HepG2 (cell line): Measurements from ENCODE around the gene HNRNPF. TPM values are rescaled to one million over a fixed set of nuclear protein-coding genes. Genes with fewer than 3 reads are reported as not detected.

Source experiments
- ARID4A ChIP-seq: sonication (generic); formaldehyde crosslinking; IDR thresholded peaks from 2 replicates; pipeline ENCODE4 v1.5.0; 2020; ENCODE audit warnings: mild to moderate bottlenecking, missing genetic modification reagents, borderline replicate concordance
- ATAD3A ChIP-seq: sonication (generic); formaldehyde crosslinking; IDR thresholded peaks from 2 replicates; pipeline ENCODE4 v1.4.0; 2020; ENCODE audit warnings: missing genetic modification reagents
- CCAR2 ChIP-seq: fragments of 200-400 bp; formaldehyde crosslinking; optimal IDR thresholded peaks from 2 replicates; pipeline ENCODE3; 2018; ENCODE audit warnings: low read depth, mild to moderate bottlenecking, low read length, moderate library complexity
- CCDC6 ChIP-seq: sonication (generic); formaldehyde crosslinking; IDR thresholded peaks from 2 replicates; pipeline ENCODE4 v1.8.1; 2022; ENCODE audit warnings: mild to moderate bottlenecking, missing genetic modification reagents, moderate library complexity
- CHD4 ChIP-seq: fragments of 200-600 bp; sonication (generic); IDR thresholded peaks from 2 replicates; pipeline ENCODE4 v1.7.0; 2017; ENCODE audit warnings: mild to moderate bottlenecking, low read length, borderline replicate concordance
- FOXA1 ChIP-seq, 2 experiments: fragments of 450-650 bp in 1 of 2; sonication (generic) in 1 of 2; formaldehyde crosslinking in 1 of 2; IDR thresholded peaks; 2 replicates each; pipeline versions ENCODE4 v1.4.0 to v1.6.1; 2016 to 2020; ENCODE audit warnings: missing genetic modification reagents in 1 of 2
- FOXO1 ChIP-seq: sonication (generic); formaldehyde crosslinking; IDR thresholded peaks from 2 replicates; pipeline ENCODE4 v1.4.0; 2020; ENCODE audit warnings: missing genetic modification reagents
- HCFC1 ChIP-seq: fragments of 150-350 bp; IDR thresholded peaks from 2 replicates; pipeline ENCODE4 v1.6.1; 2014; ENCODE audit warnings: low read depth, low read length
- HNRNPL ChIP-seq: fragments of 200-400 bp; formaldehyde crosslinking; IDR thresholded peaks from 2 replicates; pipeline ENCODE4 v1.6.1; 2017; ENCODE audit warnings: mild to moderate bottlenecking, low read depth, low read length
- MLXIP ChIP-seq: sonication (generic); formaldehyde crosslinking; IDR thresholded peaks from 2 replicates; pipeline ENCODE4 v1.9.0; 2021; ENCODE audit warnings: missing genetic modification reagents, borderline replicate concordance
- MYPOP ChIP-seq: sonication (generic); formaldehyde crosslinking; IDR thresholded peaks from 2 replicates; pipeline ENCODE4 v1.8.1; 2023; ENCODE audit warnings: mild to moderate bottlenecking, moderate library complexity, missing genetic modification reagents
- NFYB ChIP-seq: sonication (generic); formaldehyde crosslinking; IDR thresholded peaks from 2 replicates; pipeline ENCODE4 v1.4.0; 2020; ENCODE audit warnings: missing genetic modification reagents
- PCBP1 ChIP-seq: fragments of 200-400 bp; formaldehyde crosslinking; IDR thresholded peaks from 2 replicates; pipeline ENCODE4 v1.6.1; 2017; ENCODE audit warnings: mild to moderate bottlenecking, low read depth, low read length, borderline replicate concordance
- RBM22 ChIP-seq: fragments of 200-400 bp; formaldehyde crosslinking; optimal IDR thresholded peaks from 2 replicates; pipeline ENCODE3; 2017; ENCODE audit warnings: mild to moderate bottlenecking, low read length, moderate library complexity
- SAFB2 ChIP-seq: sonication (generic); formaldehyde crosslinking; IDR thresholded peaks from 2 replicates; pipeline ENCODE4 v1.5.1; 2020; ENCODE audit warnings: missing genetic modification reagents, low read depth, mild to moderate bottlenecking, borderline replicate concordance
- TOE1 ChIP-seq: sonication (generic); formaldehyde crosslinking; IDR thresholded peaks from 2 replicates; pipeline ENCODE4 v1.4.0; 2020; ENCODE audit warnings: mild to moderate bottlenecking, missing genetic modification reagents
- ZEB1 ChIP-seq: IDR thresholded peaks from 2 replicates; pipeline ENCODE4 v1.6.1; 2012; ENCODE audit warnings: mild to moderate bottlenecking, low read depth, inconsistent platforms; ENCODE audit not compliant: insufficient replicate concordance
- ZKSCAN8 ChIP-seq: IDR thresholded peaks from 2 replicates; pipeline ENCODE4 v1.6.1; 2016; ENCODE audit warnings: borderline replicate concordance, missing genetic modification reagents, missing compliant biosample characterization
- ZNF44 ChIP-seq: sonication (generic); formaldehyde crosslinking; IDR thresholded peaks from 2 replicates; pipeline ENCODE4 v1.5.1; 2020; ENCODE audit warnings: mild to moderate bottlenecking, missing genetic modification reagents
- ZNF766 ChIP-seq: sonication (generic); formaldehyde crosslinking; IDR thresholded peaks from 2 replicates; pipeline ENCODE4 v1.5.0; 2020; ENCODE audit warnings: missing genetic modification reagents, borderline replicate concordance
- polyA plus RNA-seq, 8 experiments: library from polyadenylated mRNA; depleted of rRNA in 3 of 8; stranded (reverse) in 7 of 8; unstranded in 1 of 8; fragments of >200 nt; fragmentation: Illumina TruSeq in 4 of 8; extraction: Trizol in 4 of 8; gene quantifications; 2 replicates each; pipeline versions ENCODE4 v1.2.1 to v1.2.3, GENCODE V29; 2011 to 2016; ENCODE audit warnings: low read depth in 4 of 8, missing spikeins in 1 of 8, mixed read lengths in 1 of 8; ENCODE audit not compliant: insufficient read depth in 1 of 8
- total RNA-seq, 5 experiments: library from RNA; depleted of rRNA; stranded (reverse); fragments of >200 nt; fragmentation: Illumina TruSeq; extraction: Trizol; gene quantifications; 2 replicates each; pipeline ENCODE4 v1.2.3, GENCODE V29; 2016; ENCODE audit warnings: low read depth in 1 of 5

Gene HNRNPF
- total and polyA plus RNA-seq, 2 of the 13 experiments (the other 11 are each of a cell fraction or from before 2014, with no cell fraction given), result 166 to 308 TPM

GRCh38 chr10:43396061-43396927, 12.7 kb downstream of the HNRNPF start (continued):
- TF ChIP-seq RBM22 (peak; percentile 98), FOXO1 (CRISPR knock-in tag) (peak; percentile 8; the same call in 1 of the 2 replicates), NFYB (no peak), ZKSCAN8 (CRISPR knock-in tag) (no peak), PCBP1 (no peak; the same call in 1 of the 2 replicates), CCDC6 (CRISPR knock-in tag) (no peak), CHD4 (no peak), ATAD3A (no peak), HCFC1 (no peak), HNRNPL (0 out of 2 replicates have a peak, but pooled peaks have one; percentile 34), MYPOP (CRISPR knock-in tag) (0 out of 2 replicates have a peak, but pooled peaks have one; percentile 62), ZEB1 (no peak), SAFB2 (CRISPR knock-in tag) (no peak; the same call in 1 of the 2 replicates), FOXA1 (IDR thresholded peaks at IDR 0.05) (no peak), FOXA1 (CRISPR knock-in tag; IDR thresholded peaks at IDR 0.05) (peak; percentile 70; the same call in 1 of the 2 replicates), CCAR2 (no peak), ARID4A (CRISPR knock-in tag) (peak; percentile 68), ZNF44 (CRISPR knock-in tag) (no peak), ZNF766 (CRISPR knock-in tag) (peak; percentile 62; the same call in 1 of the 2 replicates), TOE1 (CRISPR knock-in tag) (no peak), MLXIP (CRISPR knock-in tag) (no peak)
